Central memory CD4-positive, alpha-beta T cell (primary cell): ENCODE results near the gene SNRNP27.
"Not testable (repeated sequence)": the region's sequence is repeated elsewhere in the genome, so short reads cannot be mapped to it uniquely, and the experiment has no call there.

Experiments
- DNase-seq: peaks from one replicate; pipeline ENCODE4 v3.0.0; 2022

The SNRNP27 gene

GRCh38 chr2:69948032-69948962 lies 54.5 kb downstream of the SNRNP27 start:
- no peak for DNase-seq

DNA sequence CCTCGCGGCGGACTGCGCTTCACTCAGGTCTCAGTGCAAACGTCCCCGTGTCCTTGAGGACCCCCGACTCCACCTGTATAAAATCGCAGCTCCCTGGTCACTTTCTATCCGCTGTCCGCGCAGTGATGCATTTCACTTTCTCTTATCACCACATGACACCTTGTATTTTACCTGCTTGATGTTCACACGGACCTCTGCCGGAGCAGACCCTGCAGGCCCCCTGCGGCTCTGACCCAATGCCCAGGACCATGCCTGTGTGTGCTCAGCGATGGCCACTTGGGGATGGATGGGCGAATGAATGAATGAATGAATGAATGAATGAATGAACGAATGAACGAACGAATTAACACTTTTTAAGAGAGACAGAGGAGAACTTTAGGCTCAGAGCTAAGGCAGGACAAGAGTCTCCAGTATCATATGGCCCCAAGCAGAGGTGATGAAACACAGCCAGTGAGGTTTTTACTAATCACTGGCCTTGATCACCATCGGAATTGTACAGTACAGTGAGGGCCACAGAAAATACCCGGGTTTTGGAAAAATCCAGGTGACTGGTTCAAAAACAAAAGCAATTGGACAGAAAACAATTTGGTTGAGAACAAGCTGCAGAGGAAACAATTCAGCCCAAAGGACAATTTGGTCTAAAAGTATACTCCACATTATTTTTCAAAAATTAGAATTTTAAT lies 55.3 kb downstream of the SNRNP27 start:
- no peak for DNase-seq

DNA sequence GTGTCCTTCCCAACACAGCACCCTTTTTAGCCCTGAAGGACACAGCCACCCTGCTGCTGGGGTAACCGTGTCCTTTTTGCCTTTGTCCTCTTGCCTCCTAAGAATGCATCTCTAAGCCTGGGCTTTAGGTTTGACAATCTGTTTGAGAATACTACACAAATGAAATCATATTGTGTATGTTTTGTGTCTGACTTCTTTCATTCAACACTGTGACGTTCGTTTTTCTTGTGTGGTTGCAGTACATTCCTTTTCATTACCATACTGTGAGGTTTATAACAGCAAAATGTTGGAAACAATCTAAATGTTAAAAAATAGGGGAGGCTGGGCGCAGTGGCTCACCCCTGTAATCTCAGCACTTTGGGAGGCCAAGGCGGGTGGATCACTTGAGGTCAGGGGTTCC lies 56.5 kb downstream of the SNRNP27 start:
- DNase-seq, result no peak

DNA sequence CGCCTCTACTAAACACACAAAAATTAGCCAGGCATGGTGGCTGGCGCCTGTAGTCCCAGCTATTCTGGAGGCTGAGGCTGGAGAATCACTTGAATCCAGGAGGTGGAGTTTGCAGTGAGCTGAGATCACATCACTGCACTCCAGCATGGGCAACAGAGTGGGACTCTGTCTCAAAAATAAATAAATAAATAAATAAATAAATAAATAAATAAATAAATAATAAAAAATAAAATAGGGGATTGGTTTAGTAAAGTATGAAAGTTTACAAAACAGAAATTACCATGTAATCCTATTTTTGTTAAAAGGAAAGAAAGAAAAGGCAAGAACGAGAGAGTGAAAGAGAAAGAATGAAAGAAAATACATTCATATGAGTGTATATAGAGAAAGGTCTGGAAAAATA lies 56.9 kb downstream of the SNRNP27 start:
- DNase-seq, result not testable (repeated sequence)

- no peak for DNase-seq
Observed at GRCh38 chr2:69952336-69953115, 58.8 kb downstream of the SNRNP27 start.

DNA sequence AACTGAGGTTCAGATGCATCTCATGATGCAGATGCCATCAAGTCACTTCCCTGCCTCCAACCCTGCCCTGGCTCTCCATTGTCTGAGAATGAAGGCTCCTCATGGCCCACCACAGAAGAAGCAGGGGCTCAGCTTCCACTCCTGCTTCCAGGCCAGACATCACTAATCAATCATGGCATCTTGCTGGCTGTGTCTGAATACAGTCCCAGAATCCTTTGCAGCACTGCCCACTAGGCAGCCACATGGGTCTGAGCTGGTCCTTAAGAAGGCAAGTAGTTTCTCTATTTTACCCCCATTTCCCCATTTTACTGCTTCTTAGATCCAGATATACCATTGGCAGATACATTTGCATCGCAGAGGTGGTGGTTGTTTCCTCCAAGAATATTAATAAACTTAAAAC lies 60.3 kb downstream of the SNRNP27 start:
- no peak for DNase-seq
